Activated naive CD8-positive, alpha-beta T cell treated with anti-CD3 and anti-CD28 coated beads for 36 hours (primary cell): ENCODE data around the gene DAZAP2. TPM values are rescaled to one million over a fixed set of nuclear protein-coding genes. Genes with fewer than 3 reads are reported as not detected.
A peak's percentile ranks its signal among the peaks of the same experiment; 100 is the strongest.
"Not testable (repeated sequence)": the region's sequence is repeated elsewhere in the genome, so short reads cannot be mapped to it uniquely, and the experiment has no call there.

ENCODE experiments used
- DNase-seq: peaks from one replicate; pipeline ENCODE4 v3.0.0; 2021
- H3K27ac Mint-ChIP-seq: one replicate; pipeline ENCODE4 v1.8.0; 2022; ENCODE audit warnings: mild to moderate bottlenecking, moderate library complexity, mixed read lengths
- H3K27me3 Mint-ChIP-seq: one replicate; pipeline ENCODE4 v1.8.0; 2022; ENCODE audit warnings: mild to moderate bottlenecking, mixed read lengths
- H3K36me3 Mint-ChIP-seq: one replicate; pipeline ENCODE4 v1.8.0; 2021; ENCODE audit warnings: mild to moderate bottlenecking, mixed read lengths
- H3K4me1 Mint-ChIP-seq: one replicate; pipeline ENCODE4 v1.8.0; 2021; ENCODE audit warnings: mixed read lengths
- H3K4me3 Mint-ChIP-seq: one replicate; pipeline ENCODE4 v1.8.0; 2022; ENCODE audit warnings: mild to moderate bottlenecking, moderate library complexity, mixed read lengths
- H3K9me3 Mint-ChIP-seq: one replicate; pipeline ENCODE4 v1.8.0; 2022; ENCODE audit warnings: mixed read lengths
- total RNA-seq, 2 experiments: library from RNA; stranded (reverse); gene quantifications; one replicate each; pipeline ENCODE4 v1.2.3, GENCODE V29; 2021

DAZAP2 gene
- total RNA-seq, 2 experiments from 2014 or later = 94.2 to 95.4 TPM

DNA sequence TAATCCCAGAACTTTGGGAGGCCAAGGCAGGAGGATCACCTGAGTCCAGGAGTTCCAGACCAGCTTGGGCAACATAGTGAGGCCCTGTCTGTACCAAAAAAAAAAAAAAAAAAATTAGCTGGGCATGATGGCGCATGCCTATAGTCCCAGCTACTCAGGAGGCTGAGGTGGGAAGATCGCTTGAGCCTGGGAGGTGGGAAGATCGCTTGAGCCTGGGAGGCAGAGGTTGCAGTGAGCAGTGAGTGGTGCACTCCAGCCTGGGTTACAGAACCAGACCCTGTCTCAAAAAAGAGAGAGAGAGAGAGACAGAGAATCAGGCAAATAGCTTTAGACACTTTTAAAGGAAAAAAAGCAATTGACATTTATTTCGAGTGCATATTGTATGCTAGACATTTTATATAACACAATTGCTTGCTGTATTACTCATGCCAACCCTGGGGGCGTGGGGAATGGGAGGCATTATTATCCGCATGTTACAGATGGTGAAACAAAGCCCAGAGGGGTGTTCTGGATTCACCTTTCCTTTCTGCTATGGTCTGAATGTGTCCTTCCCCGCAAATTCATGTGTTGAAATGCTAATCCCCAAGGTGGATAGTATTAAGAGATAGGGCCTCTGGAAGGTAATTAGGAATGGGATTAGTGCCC lies 30.5 kb upstream of the DAZAP2 start:
- no peaks in the 10 kb centered on the region for H3K27me3 Mint-ChIP-seq
- no peak overlapping the region for H3K4me3 Mint-ChIP-seq
- peaks cover 1% of the 10 kb centered on the region for H3K4me1 Mint-ChIP-seq
- no peaks in the 10 kb centered on the region for H3K9me3 Mint-ChIP-seq
- DNase-seq = no peak
- H3K36me3 Mint-ChIP-seq = no peaks in the 10 kb centered on the region
- H3K27ac Mint-ChIP-seq = no peak overlapping the region

DNA sequence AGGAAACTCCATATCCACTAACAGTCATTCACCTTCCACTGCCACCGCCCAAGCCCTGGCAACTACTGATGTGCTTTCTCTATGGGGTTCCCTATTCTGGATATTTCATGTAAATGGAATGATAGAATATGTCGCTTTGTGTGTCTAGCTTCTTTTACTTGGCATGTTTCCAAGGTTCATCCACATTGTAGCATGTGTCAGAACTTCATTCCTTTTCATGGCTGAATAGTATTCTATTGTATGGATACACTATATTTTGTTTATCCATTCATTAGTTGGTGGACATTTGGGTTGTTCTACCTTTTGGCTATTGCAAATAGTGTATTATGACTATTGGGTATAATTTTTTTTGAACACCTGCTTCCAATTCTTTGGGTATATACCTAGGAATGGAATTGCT lies 29.4 kb upstream of the DAZAP2 start:
- Mint-ChIP-seq H3K36me3 (peaks cover 2% of the 10 kb centered on the region), H3K9me3 (no peaks in the 10 kb centered on the region), H3K4me1 (no peaks in the 10 kb centered on the region), H3K4me3 (no peak overlapping the region), H3K27ac (no peak overlapping the region), H3K27me3 (no peaks in the 10 kb centered on the region)
- DNase-seq = no peak

DNA sequence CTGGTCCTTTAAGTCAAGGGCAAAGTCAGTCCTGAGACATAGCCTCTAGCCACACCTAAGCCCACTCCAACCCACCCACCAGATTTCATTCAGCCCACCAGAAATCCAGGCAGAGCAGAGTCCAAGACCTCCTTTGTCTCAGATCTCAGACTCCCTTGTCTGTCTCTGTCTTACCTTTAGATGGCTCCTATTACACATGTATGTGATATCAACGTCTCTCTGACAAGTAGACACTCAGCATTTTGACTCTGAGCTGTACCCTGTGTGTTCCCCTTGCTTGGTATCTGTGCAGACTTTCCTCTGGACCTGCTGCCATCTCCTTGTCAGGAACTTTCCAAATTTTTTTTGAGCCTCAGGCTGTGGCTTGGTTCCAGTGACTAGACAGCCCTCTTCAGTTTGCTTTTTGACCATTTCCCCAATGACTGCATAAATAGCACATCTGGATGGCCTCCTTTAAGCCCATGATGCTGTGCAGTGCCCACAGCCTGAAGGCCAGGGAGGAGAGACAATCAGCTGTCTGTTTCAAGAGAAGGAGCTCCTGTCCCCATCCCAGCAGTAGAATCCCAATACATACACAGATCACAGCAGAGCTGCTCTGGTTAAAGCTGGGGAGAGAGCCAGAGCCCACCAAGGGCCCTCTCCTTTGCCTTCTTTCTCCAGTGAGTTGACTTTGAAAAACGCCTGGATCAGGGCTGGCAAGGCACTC lies 27.8 kb upstream of the DAZAP2 start:
- H3K27me3 Mint-ChIP-seq = no peaks in the 10 kb centered on the region
- no peaks in the 10 kb centered on the region for H3K4me1 Mint-ChIP-seq
- no peak for DNase-seq
- H3K27ac Mint-ChIP-seq = no peak overlapping the region
- H3K36me3 Mint-ChIP-seq = peaks cover 4% of the 10 kb centered on the region
- no peak overlapping the region for H3K4me3 Mint-ChIP-seq
- no peaks in the 10 kb centered on the region for H3K9me3 Mint-ChIP-seq

DNA sequence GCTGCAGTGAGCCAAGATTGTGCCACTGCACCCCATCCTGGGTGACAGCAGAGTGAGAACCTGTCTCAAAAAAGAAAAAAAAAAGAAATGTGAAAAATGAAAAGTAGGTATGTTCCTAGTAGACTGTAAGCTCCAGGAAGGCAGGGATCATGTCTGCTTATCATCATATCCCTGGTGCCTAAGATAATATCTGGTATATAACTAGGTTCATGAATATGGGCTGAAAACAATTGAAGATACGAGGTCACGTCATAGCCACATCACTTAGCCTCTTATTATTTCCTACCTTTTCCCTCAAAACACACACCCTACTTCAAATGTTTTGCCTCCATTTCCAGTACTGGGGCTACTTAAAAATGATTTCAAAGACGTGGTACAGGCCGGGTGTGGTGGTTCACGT lies 23.7 kb upstream of the DAZAP2 start:
- DNase-seq = no peak
- H3K27ac Mint-ChIP-seq = no peak overlapping the region
- no peak overlapping the region for H3K4me3 Mint-ChIP-seq
- H3K9me3 Mint-ChIP-seq = no peaks in the 10 kb centered on the region
- H3K27me3 Mint-ChIP-seq = no peaks in the 10 kb centered on the region
- H3K4me1 Mint-ChIP-seq = peaks cover 16% of the 10 kb centered on the region
- peaks cover 4% of the 10 kb centered on the region for H3K36me3 Mint-ChIP-seq

DNA sequence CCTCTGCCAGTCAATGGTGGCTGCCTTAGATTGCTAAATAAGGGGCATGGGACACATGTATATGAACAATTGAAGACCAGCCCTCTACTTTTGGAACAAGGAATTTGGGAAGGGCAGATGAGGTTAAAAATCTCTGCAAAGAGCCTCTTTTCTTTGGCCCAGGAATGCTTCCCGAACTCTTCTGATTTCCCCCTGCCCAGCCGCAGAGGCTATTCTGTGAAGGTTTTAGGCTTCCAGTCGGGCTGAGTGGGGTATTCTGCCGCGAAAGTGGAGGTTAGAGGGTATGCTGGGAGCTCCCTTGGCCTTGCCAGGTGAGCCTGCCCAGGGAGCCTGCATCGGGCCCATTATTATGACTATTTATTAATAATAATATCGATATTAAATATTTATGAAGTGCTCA lies 22.0 kb upstream of the DAZAP2 start:
- H3K36me3 Mint-ChIP-seq = peaks cover 4% of the 10 kb centered on the region
- H3K27ac Mint-ChIP-seq = peak overlapping the region; percentile 36
- H3K27me3 Mint-ChIP-seq = no peaks in the 10 kb centered on the region
- no peaks in the 10 kb centered on the region for H3K9me3 Mint-ChIP-seq
- DNase-seq = no peak
- peaks cover 16% of the 10 kb centered on the region for H3K4me1 Mint-ChIP-seq
- peak overlapping the region; percentile 69 for H3K4me3 Mint-ChIP-seq

DNA sequence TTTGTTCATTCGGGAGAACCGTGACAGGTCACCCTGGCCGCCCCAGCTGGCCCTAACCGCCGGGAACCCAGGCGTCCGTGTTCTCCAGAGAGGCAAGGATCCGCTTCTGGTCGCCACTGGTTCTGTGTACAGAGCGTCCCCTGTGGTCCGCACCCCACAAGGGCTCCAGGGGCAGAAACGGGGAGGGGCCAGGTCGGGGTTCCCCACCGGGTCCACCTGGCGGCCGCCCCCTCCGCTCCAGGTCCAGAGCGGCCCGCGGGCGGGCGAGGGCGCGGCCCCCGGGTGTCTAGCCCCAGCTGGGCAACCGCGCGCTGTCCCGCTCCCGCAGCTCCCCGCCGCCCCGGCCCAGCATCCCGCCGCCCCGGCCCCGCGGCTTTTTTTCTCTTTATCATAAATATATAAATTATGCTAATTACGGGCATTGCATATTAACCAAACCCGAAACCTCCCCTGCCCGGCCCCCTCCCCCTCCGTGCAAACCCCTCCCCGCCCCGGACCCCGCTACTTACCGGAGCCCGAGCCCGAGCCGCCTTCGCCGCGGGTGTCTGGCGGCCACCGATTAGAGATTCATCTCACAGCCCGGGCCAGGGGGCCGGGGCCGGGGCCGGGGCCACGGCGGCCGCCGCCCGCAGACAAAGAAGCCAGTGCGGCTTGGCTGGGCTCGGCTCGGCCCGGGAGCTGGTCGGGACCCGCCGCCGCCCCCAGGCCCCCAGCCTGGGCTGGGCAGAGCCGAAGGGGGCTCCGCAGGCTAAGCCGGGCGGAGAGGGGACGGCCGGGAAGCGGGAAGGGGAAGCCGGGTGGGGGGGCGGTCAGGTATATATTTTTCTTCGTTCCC lies 21.3 kb upstream of the DAZAP2 start:
- H3K36me3 Mint-ChIP-seq = peaks cover 4% of the 10 kb centered on the region
- H3K27ac Mint-ChIP-seq = no peak overlapping the region
- H3K27me3 Mint-ChIP-seq = no peaks in the 10 kb centered on the region
- peak overlapping the region; percentile 84 for H3K4me3 Mint-ChIP-seq
- DNase-seq = peak; percentile 49
- peaks cover 16% of the 10 kb centered on the region for H3K4me1 Mint-ChIP-seq
- H3K9me3 Mint-ChIP-seq = no peaks in the 10 kb centered on the region

DNA sequence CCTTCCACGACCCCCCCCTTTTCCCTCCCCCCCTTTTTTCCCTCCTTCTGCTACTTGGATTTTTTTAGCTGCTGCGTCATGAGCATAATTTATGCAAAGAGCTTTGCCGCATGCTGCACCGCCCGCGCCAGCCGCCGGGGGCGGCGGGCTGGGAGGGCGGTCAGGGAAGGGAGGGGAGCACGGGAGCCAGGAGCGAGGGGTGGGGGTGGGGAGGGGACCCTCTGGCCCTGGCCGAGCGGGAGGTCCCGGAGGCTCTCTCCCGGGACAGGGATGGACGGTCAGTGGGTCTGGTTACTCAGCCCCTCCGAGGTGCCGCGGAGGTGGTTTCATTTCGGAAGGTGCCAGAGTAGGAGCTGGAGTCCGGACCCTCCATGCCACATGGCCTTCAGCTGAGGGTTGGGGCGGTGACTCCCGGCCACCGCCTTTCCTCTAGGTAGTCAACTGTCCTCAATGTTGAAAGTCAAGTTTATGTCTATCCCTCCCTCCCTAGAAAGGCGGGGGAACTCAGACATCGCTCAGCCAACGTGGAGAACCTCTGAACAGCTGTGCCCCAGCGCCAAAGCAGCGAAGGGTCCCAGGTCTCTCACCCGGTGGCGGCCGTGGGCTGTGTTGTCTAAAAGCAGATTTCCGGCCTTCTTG lies 20.5 kb upstream of the DAZAP2 start, which contains the start of gene POU6F1:
TSS of gene POU6F1 (minus strand) at position 95 of the 639 bp plus-strand sequence. CDS start 11,226 bp downstream, outside the sequence.
- H3K36me3 Mint-ChIP-seq = peaks cover 4% of the 10 kb centered on the region
- peak; percentile 72 for DNase-seq
- H3K4me1 Mint-ChIP-seq = peaks cover 16% of the 10 kb centered on the region
- H3K9me3 Mint-ChIP-seq = no peaks in the 10 kb centered on the region
- no peaks in the 10 kb centered on the region for H3K27me3 Mint-ChIP-seq
- H3K4me3 Mint-ChIP-seq = peak within 1 kb of the TSS; percentile 84
- peak within 1 kb of the TSS; percentile 85 for H3K27ac Mint-ChIP-seq

DNA sequence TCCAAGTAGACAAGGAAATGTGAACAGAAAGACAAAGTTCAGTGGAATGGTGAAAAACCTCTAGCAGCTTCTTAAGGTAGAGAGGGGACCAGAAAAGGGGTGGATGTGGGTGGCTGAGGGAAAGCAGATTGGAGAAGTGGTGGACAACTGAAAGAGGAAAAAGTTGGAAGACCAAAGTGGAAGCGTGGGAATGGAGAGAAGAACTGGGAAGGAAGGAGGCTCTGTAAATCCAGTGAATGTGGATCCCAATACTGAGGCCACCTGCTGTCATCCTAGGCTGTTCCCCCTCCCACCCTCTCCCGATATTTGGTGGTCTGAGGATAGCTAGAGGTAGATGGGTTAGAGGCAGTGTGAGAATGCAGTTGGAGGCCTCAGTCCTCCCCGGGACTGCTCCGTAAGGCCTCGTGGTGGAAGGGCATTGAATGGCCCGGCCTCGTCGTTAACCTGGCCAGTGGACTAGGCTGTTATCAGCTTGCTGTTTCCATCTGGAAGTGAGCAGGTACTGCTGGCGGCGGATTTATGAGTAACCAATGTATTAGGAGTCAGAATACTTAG lies 19.9 kb upstream of the DAZAP2 start:
- peak overlapping the region; percentile 85 for H3K27ac Mint-ChIP-seq
- H3K27me3 Mint-ChIP-seq = no peaks in the 10 kb centered on the region
- peak overlapping the region; percentile 84 for H3K4me3 Mint-ChIP-seq
- no peak for DNase-seq
- peaks cover 16% of the 10 kb centered on the region for H3K4me1 Mint-ChIP-seq
- no peaks in the 10 kb centered on the region for H3K9me3 Mint-ChIP-seq
- peaks cover 4% of the 10 kb centered on the region for H3K36me3 Mint-ChIP-seq

DNA sequence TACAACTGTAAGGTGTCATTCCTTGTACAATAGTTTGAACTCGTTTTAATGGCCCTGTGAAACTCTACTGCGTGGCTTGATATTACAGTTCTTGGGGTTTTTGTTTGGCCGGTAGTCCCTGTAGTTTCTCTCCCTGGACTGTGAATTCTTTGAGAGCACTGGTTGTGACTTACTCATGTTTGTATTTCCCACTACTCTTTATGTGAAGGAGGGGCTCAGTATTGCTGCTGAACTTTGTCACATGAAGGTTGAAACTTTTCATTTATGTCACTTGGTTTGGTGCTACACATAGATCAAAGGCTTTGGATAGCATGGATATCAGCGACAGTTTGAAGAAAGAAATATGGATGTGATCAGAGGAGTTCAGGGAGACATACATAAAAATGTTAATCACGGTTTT lies 19.3 kb upstream of the DAZAP2 start:
- no peaks in the 10 kb centered on the region for H3K27me3 Mint-ChIP-seq
- H3K9me3 Mint-ChIP-seq = no peaks in the 10 kb centered on the region

DNA sequence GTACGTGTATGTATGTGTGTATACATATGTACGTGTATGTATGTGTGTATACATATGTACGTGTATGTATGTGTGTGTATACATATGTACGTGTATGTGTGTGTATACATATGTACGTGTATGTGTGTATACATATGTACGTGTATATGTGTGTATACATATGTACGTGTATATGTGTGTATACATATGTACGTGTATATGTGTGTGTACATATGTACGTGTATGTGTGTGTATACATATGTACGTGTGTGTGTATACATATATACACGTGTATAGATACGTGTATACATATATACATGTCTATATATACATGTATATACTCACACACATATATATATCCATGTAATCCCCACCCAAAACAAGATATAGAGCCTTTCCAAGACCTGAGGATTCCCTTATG lies 18.8 kb upstream of the DAZAP2 start:
- not testable (repeated sequence) for DNase-seq, H3K36me3 Mint-ChIP-seq, H3K27me3 Mint-ChIP-seq, H3K27ac Mint-ChIP-seq, H3K4me3 Mint-ChIP-seq, H3K9me3 Mint-ChIP-seq
- peaks cover 16% of the 10 kb centered on the region for H3K4me1 Mint-ChIP-seq

More for the DNA sequence above, 19.3 kb upstream of the DAZAP2 start:
- Mint-ChIP-seq H3K36me3 (peaks cover 2% of the 10 kb centered on the region), H3K4me1 (peaks cover 16% of the 10 kb centered on the region), H3K27ac (peak overlapping the region; percentile 21), H3K4me3 (peak overlapping the region; percentile 61)
- DNase-seq = no peak

DNA sequence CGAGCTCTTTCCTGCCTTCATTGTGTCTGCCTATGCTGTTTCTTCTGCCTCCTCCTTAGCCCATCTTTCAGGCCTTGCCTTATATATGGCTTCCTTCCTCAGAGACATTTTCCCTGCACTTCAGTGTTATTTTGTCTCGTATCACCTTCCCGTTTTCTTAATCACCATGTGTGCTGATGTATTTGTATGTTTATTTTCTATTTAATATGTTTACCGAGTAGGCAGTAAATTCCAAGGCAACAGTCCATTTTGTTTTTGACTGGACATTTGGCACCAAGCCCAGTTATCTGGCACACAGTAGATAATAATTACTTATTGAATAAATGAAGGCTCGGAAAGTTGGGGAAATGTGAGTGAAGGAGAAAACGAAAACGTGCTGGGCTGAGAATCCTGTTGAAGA lies 16.2 kb upstream of the DAZAP2 start:
- Mint-ChIP-seq H3K4me3 (no peak overlapping the region), H3K36me3 (no peaks in the 10 kb centered on the region), H3K27me3 (no peaks in the 10 kb centered on the region), H3K9me3 (no peaks in the 10 kb centered on the region), H3K27ac (peak overlapping the region; percentile 6), H3K4me1 (peaks cover 11% of the 10 kb centered on the region)
- no peak for DNase-seq

DNA sequence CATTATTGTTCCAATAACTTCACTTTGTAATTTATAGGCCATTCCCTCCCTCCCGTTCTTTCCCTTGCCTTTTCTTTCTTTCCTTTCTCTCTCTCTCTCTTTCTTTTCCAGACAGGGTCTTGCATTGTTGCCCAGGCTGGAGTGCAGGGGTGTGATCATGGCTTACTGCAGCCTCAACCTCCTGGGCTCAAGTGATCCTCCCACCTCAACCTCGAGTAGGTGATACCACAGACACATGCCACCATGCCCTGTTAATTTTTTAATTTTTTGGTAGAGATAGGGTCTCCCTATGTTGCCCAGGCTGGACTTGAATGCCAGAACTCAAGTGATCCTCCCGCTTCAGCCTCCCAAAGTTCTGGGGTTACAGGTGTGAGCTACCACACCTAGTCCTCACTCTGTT lies 14.0 kb upstream of the DAZAP2 start:
- Mint-ChIP-seq H3K4me1 (no peaks in the 10 kb centered on the region), H3K27ac (no peak overlapping the region), H3K27me3 (no peaks in the 10 kb centered on the region), H3K4me3 (no peak overlapping the region), H3K36me3 (no peaks in the 10 kb centered on the region), H3K9me3 (no peaks in the 10 kb centered on the region)
- no peak for DNase-seq

DNA sequence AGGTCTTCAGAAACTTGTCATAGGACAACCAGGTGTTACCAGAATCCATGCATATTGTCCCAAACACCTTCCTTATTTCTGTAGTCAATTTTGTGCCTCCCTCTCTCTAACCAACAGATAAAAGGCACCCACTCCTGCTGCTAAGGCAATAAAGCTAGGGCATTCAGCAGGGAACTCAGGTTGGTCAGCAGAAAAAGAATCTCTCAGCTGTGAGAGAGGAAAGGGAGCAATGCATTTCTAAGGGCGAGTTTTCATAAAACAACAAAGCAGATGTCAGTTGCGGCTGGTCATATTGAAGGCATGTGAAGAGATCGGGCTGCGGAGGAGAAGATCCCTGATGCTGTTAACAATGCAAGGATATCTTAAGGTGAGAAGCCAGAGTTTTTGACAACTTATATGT lies 13.4 kb upstream of the DAZAP2 start:
- DNase-seq = no peak
- no peak overlapping the region for H3K4me3 Mint-ChIP-seq
- H3K4me1 Mint-ChIP-seq = no peaks in the 10 kb centered on the region

DNA sequence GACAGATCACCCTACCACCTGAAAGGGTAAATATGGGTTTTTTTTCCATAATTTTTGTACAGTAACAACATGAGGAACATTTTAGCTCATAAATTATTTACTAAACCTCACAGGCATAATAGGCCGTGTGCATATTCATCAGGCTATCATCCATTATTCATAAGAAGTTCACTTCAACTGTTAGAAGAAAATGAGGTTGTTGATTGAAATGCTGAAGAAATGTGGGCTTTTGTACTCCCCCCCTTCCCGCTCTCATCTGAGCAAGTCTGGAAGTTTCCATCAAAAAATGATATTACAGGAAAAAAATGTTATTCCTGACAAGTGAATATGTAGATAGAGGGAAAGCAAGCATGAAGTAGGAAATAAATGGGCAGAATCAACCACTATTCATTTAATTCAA lies 12.9 kb upstream of the DAZAP2 start:
- Mint-ChIP-seq H3K36me3 (no peaks in the 10 kb centered on the region), H3K4me1 (no peaks in the 10 kb centered on the region), H3K27ac (no peak overlapping the region), H3K4me3 (no peak overlapping the region), H3K27me3 (no peaks in the 10 kb centered on the region), H3K9me3 (no peaks in the 10 kb centered on the region)
- no peak for DNase-seq

More for the DNA sequence above, 13.4 kb upstream of the DAZAP2 start:
- no peaks in the 10 kb centered on the region for H3K36me3 Mint-ChIP-seq
- H3K27ac Mint-ChIP-seq = no peak overlapping the region
- H3K27me3 Mint-ChIP-seq = no peaks in the 10 kb centered on the region
- H3K9me3 Mint-ChIP-seq = no peaks in the 10 kb centered on the region

DNA sequence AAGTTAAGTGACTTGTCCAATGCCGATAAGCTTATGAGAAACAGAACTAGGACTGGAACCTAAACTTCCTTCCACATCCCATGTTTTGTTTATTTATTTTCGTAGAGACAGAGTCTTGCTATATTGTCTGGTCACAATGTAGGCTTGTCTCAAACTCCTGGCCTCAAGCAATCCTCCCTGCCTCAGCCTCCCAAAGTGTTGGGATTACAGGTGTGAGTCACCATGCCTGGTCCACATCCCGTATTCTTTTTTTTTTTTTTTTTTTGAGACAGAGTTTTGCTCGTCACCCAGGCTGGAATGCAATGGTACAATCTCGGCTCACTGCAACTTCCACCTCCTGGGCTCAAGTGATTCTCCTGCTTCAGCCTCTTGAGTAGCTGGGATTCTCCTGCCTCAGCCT lies 11.5 kb upstream of the DAZAP2 start:
- H3K27ac Mint-ChIP-seq, H3K36me3 Mint-ChIP-seq, H3K4me3 Mint-ChIP-seq, DNase-seq, H3K27me3 Mint-ChIP-seq, H3K9me3 Mint-ChIP-seq, H3K4me1 Mint-ChIP-seq: not testable (repeated sequence)
